ENCODE measurements around the gene SMG5.
"Not testable (repeated sequence)": the region's sequence is repeated elsewhere in the genome, so short reads cannot be mapped to it uniquely, and the experiment has no call there.

Gene SMG5, protein sequence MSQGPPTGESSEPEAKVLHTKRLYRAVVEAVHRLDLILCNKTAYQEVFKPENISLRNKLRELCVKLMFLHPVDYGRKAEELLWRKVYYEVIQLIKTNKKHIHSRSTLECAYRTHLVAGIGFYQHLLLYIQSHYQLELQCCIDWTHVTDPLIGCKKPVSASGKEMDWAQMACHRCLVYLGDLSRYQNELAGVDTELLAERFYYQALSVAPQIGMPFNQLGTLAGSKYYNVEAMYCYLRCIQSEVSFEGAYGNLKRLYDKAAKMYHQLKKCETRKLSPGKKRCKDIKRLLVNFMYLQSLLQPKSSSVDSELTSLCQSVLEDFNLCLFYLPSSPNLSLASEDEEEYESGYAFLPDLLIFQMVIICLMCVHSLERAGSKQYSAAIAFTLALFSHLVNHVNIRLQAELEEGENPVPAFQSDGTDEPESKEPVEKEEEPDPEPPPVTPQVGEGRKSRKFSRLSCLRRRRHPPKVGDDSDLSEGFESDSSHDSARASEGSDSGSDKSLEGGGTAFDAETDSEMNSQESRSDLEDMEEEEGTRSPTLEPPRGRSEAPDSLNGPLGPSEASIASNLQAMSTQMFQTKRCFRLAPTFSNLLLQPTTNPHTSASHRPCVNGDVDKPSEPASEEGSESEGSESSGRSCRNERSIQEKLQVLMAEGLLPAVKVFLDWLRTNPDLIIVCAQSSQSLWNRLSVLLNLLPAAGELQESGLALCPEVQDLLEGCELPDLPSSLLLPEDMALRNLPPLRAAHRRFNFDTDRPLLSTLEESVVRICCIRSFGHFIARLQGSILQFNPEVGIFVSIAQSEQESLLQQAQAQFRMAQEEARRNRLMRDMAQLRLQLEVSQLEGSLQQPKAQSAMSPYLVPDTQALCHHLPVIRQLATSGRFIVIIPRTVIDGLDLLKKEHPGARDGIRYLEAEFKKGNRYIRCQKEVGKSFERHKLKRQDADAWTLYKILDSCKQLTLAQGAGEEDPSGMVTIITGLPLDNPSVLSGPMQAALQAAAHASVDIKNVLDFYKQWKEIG

DNA sequence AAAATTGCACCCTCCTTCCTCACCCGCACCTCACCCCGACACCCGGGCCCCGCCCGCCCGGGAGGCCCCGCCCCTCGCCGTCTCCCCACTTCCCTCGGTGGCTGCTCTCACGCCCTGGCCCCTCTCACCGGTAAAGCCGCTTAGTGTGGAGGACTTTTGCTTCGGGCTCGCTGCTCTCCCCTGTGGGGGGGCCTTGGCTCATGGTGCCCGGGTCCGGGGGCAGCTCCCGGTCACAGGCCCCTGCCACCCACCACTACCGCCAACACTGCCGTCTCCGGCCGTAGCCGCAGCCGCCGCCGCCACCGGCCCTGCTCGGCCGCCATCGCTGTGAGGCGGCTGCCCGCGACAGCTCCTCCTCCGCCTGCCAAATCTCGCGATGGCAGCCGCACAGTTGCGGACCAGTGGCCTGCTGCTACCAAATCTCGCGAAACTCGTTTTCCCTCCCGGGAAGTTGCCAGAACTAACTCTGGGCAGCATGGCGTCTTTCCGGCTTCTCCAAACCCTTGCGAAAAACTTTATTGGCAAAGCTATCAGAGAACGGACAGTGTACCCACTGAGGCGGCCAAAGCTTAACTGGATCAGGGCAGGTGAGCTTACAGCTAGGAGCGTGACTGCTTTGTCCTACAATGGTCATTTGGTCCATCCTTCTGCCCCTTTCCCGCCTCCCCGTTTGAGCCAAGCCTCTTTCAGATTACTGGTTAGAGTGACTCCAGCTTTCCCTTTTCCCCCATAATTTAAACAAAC lies at the start of gene SMG5:
Gene SMG5 (minus strand): TSS at position 347 of the 744 bp plus-strand sequence. CDS start 145 bp downstream, at position 202.
- peak; percentile 98 for DNase-seq (ENCODE audit: low read depth)
- peak within 1 kb of the TSS; percentile 74 for H3K4me3 ChIP-seq (ENCODE audit: low read depth, low read length)
- TF ChIP-seq, protein P1, sequence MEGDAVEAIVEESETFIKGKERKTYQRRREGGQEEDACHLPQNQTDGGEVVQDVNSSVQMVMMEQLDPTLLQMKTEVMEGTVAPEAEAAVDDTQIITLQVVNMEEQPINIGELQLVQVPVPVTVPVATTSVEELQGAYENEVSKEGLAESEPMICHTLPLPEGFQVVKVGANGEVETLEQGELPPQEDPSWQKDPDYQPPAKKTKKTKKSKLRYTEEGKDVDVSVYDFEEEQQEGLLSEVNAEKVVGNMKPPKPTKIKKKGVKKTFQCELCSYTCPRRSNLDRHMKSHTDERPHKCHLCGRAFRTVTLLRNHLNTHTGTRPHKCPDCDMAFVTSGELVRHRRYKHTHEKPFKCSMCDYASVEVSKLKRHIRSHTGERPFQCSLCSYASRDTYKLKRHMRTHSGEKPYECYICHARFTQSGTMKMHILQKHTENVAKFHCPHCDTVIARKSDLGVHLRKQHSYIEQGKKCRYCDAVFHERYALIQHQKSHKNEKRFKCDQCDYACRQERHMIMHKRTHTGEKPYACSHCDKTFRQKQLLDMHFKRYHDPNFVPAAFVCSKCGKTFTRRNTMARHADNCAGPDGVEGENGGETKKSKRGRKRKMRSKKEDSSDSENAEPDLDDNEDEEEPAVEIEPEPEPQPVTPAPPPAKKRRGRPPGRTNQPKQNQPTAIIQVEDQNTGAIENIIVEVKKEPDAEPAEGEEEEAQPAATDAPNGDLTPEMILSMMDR (IDR thresholded peaks at IDR 0.05; ENCODE audit: control insufficient read depth, extremely low read depth, insufficient read depth): no peak

DNA sequence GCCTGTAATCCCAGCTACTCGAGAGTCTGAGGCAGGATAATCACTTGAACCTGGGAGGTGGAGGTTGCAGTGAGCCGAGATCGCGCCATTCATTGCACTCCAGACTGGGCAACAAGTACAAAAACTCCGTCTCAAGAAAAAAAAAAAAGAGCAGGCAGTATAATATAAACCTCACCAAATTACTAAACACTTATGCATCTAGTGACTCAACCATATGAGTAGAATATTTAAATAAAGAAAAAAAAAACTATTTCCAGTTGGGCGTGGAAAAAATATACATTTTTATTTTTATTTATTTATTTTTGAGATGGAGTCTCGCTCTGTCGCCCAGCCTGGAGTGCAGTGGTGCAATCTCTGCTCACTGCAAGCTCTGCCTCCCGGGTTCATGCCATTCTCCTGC lies 40.6 kb upstream of the SMG5 start:
- not testable (repeated sequence) for H3K4me3 ChIP-seq (ENCODE audit: low read depth, low read length); DNase-seq (ENCODE audit: low read depth)

DNA sequence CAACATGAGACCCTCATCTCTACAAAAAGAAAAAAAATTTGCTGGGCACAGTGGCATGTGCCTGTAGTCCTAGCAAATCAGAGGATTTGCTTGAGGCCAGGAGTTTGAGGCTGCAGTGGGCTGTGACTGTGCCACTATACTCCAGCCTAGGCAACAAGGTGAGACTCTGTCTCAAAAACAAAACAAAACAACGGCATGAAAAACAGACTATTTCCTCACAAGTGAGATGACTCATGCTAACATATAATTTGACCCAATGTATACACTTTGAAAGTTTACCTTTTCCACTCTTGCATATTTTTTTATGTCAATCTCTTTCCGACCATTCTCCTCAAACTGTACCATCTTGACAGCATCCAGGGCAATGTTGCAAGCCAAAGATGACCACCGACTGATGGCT lies 37.9 kb upstream of the SMG5 start:
- TF ChIP-seq, protein P1 (IDR thresholded peaks at IDR 0.05; ENCODE audit: control insufficient read depth, extremely low read depth, insufficient read depth): no peak
- no peak overlapping the region for H3K4me3 ChIP-seq (ENCODE audit: low read depth, low read length)
- DNase-seq (ENCODE audit: low read depth): no peak

DNA sequence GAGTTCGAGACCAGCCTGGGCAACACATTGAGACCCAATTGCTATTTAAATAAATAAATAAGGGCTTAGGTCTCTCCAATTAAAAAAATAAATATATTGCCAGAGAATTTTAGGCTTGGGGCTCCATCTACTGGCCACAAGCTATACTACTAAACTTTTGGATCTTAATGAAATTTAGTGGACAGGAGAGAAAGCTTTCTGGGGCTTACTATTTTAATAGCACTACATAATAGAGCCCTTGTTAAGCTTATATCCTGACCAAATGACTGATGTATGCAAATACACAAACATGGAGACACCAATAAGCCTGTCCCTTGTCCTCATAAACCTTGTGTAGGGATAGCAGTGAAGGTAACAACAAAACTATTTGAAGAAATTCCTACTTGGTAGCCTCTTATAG lies 37.0 kb upstream of the SMG5 start:
- TF ChIP-seq, protein P1 (IDR thresholded peaks at IDR 0.05; ENCODE audit: control insufficient read depth, extremely low read depth, insufficient read depth): peak; percentile 45
- DNase-seq (ENCODE audit: low read depth): no peak
- H3K4me3 ChIP-seq (ENCODE audit: low read depth, low read length): no peak overlapping the region

DNA sequence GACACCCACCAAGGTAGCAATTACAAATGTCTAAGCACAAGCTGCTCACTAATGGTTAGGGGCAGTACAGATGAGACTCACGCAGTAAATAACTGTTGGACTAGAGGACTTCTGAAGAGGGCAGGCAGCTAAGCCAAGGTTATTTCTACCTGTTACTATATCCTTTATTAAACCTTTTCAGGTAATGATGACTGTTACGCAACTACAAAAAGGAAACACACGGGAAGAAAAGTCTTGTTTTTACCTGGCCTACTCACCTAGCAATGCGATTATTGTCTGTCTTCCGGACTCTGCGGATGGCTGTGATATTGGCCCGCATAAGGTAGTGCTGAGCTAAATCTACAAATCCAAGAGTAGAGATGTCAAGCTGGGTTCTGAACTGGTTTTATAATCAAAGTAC lies 34.3 kb upstream of the SMG5 start:
- no peak overlapping the region for H3K4me3 ChIP-seq (ENCODE audit: low read depth, low read length)
- TF ChIP-seq, protein P1 (IDR thresholded peaks at IDR 0.05; ENCODE audit: control insufficient read depth, extremely low read depth, insufficient read depth): no peak
- DNase-seq (ENCODE audit: low read depth): no peak

DNA sequence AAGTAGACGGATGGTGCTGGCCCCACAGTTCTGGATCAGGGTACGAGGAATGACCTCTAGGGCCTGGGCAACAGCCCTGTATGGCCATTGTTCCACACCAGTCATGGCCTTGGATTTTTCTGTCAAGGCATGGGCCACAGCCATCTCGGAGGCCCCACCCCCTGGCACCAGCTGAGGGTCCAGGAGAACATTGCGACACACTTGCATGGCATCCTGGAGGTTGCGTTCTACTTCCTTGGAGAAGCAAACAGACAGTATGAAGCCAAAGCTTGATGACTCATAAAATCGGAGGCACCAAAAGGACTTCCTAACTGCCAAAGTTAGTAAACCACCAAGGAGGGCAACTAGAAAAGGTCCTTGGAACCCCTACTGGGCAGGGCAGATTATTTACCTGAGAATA lies 28.3 kb upstream of the SMG5 start:
- no peak for DNase-seq (ENCODE audit: low read depth)
- H3K4me3 ChIP-seq (ENCODE audit: low read depth, low read length): no peak overlapping the region
- TF ChIP-seq, protein P1 (IDR thresholded peaks at IDR 0.05; ENCODE audit: control insufficient read depth, extremely low read depth, insufficient read depth): no peak
